HCT116 (cell line): ENCODE results near the gene EXOC4. TPM values are rescaled to one million over a fixed set of nuclear protein-coding genes. Genes with fewer than 3 reads are reported as not detected.

Source experiments
- ATAC-seq: fragments of 200-7000 bp; cut with Tn5 transposase; 2 replicates; pipeline ENCODE4 v1.9.1; 2020; ENCODE audit warnings: mild to moderate bottlenecking, moderate library complexity
- BruUV-seq: library from RNA; stranded (reverse); fragments of 400-500 nt; replicated peaks from 2 replicates; lab custom pipeline; 2021; lab: Mats Ljungman, UMichigan
- CTCF ChIA-PET: fragments of 300-600 bp; sonication (Branson Sonifier 250); formaldehyde crosslinking; loops from one replicate; lab custom pipeline; 2021; ENCODE audit warnings: antibody characterized with exemption; lab: Charles Lee
- POLR2A ChIA-PET: fragments of 300-600, 350-600 bp; sonication (Branson Sonifier 250); formaldehyde crosslinking; loops from one replicate; lab custom pipeline; 2021; ENCODE audit warnings: antibody characterized with exemption; lab: Charles Lee
- RAD21 ChIA-PET, 2 experiments: fragments of 300-600 bp; sonication (Branson Sonifier 250); formaldehyde crosslinking; loops; one replicate each; lab custom pipeline; 2023; ENCODE audit warnings: low total read pairs in 2 of 2; ENCODE audit not compliant: uncharacterized antibody in 2 of 2, unreplicated experiment in 2 of 2, low non-redundant PET in 1 of 2; lab: Charles Lee
- DNase-seq: peaks from one replicate; pipeline ENCODE4 v3.0.0-alpha.2; 2010; ENCODE audit warnings: low read depth, low spot score
- H2AFZ ChIP-seq: fragments of 200-600 bp; shearing (Covaris generic), sonication (generic); 2 replicates; pipeline ENCODE4 v1.6.1; 2017; ENCODE audit warnings: low read depth, mixed run types, mixed read lengths, antibody characterized with exemption, low read length; ENCODE audit not compliant: poor library complexity, severe bottlenecking
- H3K27ac ChIP-seq: 2 replicates; pipeline ENCODE4 v1.5.1; 2012; ENCODE audit warnings: low read depth, low read length
- H3K27me3 ChIP-seq: fragments of 200-600 bp; sonication (generic); 2 replicates; pipeline ENCODE4 v1.6.1; 2016; ENCODE audit warnings: mixed run types, low read length, mixed read lengths; ENCODE audit not compliant: insufficient read depth
- H3K36me3 ChIP-seq, 2 experiments: fragments of 200-500 bp in 1 of 2; fragments of 200-600 bp in 1 of 2; sonication (Bioruptor generic) in 1 of 2; sonication (generic) in 1 of 2; 2 replicates each; pipeline versions ENCODE4 v1.5.1 to v1.6.1; 2014 to 2016; ENCODE audit warnings: low read length in 2 of 2, inconsistent platforms in 1 of 2, mixed read lengths in 1 of 2, mixed run types in 1 of 2; ENCODE audit not compliant: insufficient read depth in 2 of 2, control insufficient read depth in 1 of 2
- H3K4me1 ChIP-seq, 2 experiments: fragments of 200-600 bp in 1 of 2; sonication (generic) in 1 of 2; 2 replicates each; pipeline versions ENCODE4 v1.5.1 to v1.6.1; 2012 to 2017; ENCODE audit warnings: low read length in 2 of 2, inconsistent platforms in 1 of 2, mild to moderate bottlenecking in 1 of 2, mixed read lengths in 1 of 2, mixed run types in 1 of 2, moderate library complexity in 1 of 2; ENCODE audit not compliant: insufficient read depth in 2 of 2, control insufficient read depth in 1 of 2
- H3K4me2 ChIP-seq: fragments of 200-600 bp; sonication (generic); 2 replicates; pipeline ENCODE4 v1.6.1; 2017; ENCODE audit warnings: mixed run types, low read length, mixed read lengths
- H3K4me3 ChIP-seq, 2 experiments: fragments of 200-600 bp in 1 of 2; sonication (generic) in 1 of 2; replicated peaks in 1 of 2; 2 replicates each; pipeline ENCODE4 v1.5.1; 2011 to 2016; ENCODE audit warnings: low read length in 2 of 2, control low read depth in 1 of 2, low read depth in 1 of 2, mild to moderate bottlenecking in 1 of 2, mixed read lengths in 1 of 2, mixed run types in 1 of 2
- H3K79me2 ChIP-seq: fragments of 200-600 bp; sonication (generic); 2 replicates; pipeline ENCODE4 v1.6.1; 2017; ENCODE audit warnings: mild to moderate bottlenecking, mixed run types, low read length, moderate library complexity, mixed read lengths; ENCODE audit not compliant: insufficient read depth
- H3K9ac ChIP-seq: fragments of 200-600 bp; sonication (generic); 2 replicates; pipeline ENCODE4 v1.6.1; 2016; ENCODE audit warnings: low read length, mixed read lengths
- H3K9me2 ChIP-seq: fragments of 200-600 bp; sonication (generic), shearing (Covaris generic); 2 replicates; pipeline ENCODE4 v1.6.1; 2017; ENCODE audit warnings: mixed run types, mild to moderate bottlenecking, moderate library complexity; ENCODE audit not compliant: insufficient read depth
- H3K9me3 ChIP-seq, 2 experiments: fragments of 200-500 bp in 1 of 2; fragments of 200-600 bp in 1 of 2; sonication (Bioruptor generic) in 1 of 2; sonication (generic) in 1 of 2; 2 replicates each; pipeline ENCODE4 v1.6.1; 2014 to 2017; ENCODE audit warnings: low read length in 2 of 2, mixed read lengths in 2 of 2, inconsistent platforms in 1 of 2, low read depth in 1 of 2, mild to moderate bottlenecking in 1 of 2, mixed run types in 1 of 2, moderate library complexity in 1 of 2; ENCODE audit not compliant: control insufficient read depth in 1 of 2, insufficient read depth in 1 of 2
- H4K20me1 ChIP-seq: fragments of 200-600 bp; sonication (generic), shearing (Covaris generic); 2 replicates; pipeline ENCODE4 v1.6.1; 2017; ENCODE audit warnings: mixed run types, mild to moderate bottlenecking, moderate library complexity; ENCODE audit not compliant: insufficient read depth
- CBX3 ChIP-seq: IDR thresholded peaks from 2 replicates; pipeline ENCODE4 v1.6.1; 2012; ENCODE audit warnings: low read depth
- CEBPB ChIP-seq: IDR thresholded peaks from 2 replicates; pipeline ENCODE4 v1.6.1; 2012; ENCODE audit warnings: low read depth
- EGR1 ChIP-seq: IDR thresholded peaks from 2 replicates; pipeline ENCODE4 v1.6.1; 2012; ENCODE audit warnings: low read depth
- MAX ChIP-seq: IDR thresholded peaks from 2 replicates; pipeline ENCODE4 v1.6.1; 2012
- POLR2A ChIP-seq: IDR thresholded peaks from 2 replicates; pipeline ENCODE4 v1.7.0; 2011; ENCODE audit warnings: borderline replicate concordance; ENCODE audit not compliant: insufficient read depth, insufficient read length; ENCODE audit errors: extremely low read depth
- POLR2AphosphoS5 ChIP-seq: IDR thresholded peaks from 2 replicates; pipeline ENCODE4 v1.6.1; 2011; ENCODE audit warnings: mild to moderate bottlenecking, low read depth, low read length, moderate library complexity
- RAD21 ChIP-seq: IDR thresholded peaks from 2 replicates; pipeline ENCODE4 v1.6.1; 2012; ENCODE audit warnings: low read depth, mild to moderate bottlenecking
- SIN3A ChIP-seq: IDR thresholded peaks from 2 replicates; pipeline ENCODE4 v1.6.1; 2012; ENCODE audit warnings: low read depth
- SP1 ChIP-seq: IDR thresholded peaks from 2 replicates; pipeline ENCODE4 v1.6.1; 2012; ENCODE audit warnings: low read depth
- YY1 ChIP-seq: IDR thresholded peaks from 2 replicates; pipeline ENCODE4 v1.6.1; 2011; ENCODE audit warnings: low read length, low read depth, moderate library complexity, mild to moderate bottlenecking; ENCODE audit not compliant: insufficient replicate concordance; ENCODE audit errors: extremely low read depth
- ZBTB33 ChIP-seq: IDR thresholded peaks from 2 replicates; pipeline ENCODE4 v1.6.1; 2011; ENCODE audit warnings: mild to moderate bottlenecking, low read length, moderate library complexity; ENCODE audit not compliant: insufficient replicate concordance; ENCODE audit errors: extremely low read depth
- ZFX ChIP-seq: fragments of 450-650 bp; IDR thresholded peaks from 2 replicates; pipeline ENCODE4 v1.6.1; 2017
- ZNF274 ChIP-seq: fragments of 200-500 bp; sonication (Bioruptor generic); IDR thresholded peaks from 2 replicates; pipeline ENCODE4 v1.6.1; 2014; ENCODE audit warnings: mild to moderate bottlenecking, low read depth, low read length, inconsistent platforms
- intact Hi-C: fragments of 100-400 bp; cut with micrococcal nuclease; formaldehyde crosslinking; loops from 2 replicates; pipeline ENCODE4 v1.10.0; 2022
- total RNA-seq: library from RNA; stranded (reverse); gene quantifications from one replicate; pipeline ENCODE4 v1.2.1, GENCODE V29; 2021; ENCODE audit not compliant: unreplicated experiment
- TF ChIP-seq, protein P1 (sequence below): IDR thresholded peaks from 2 replicates; pipeline ENCODE4 v1.6.1; 2012; ENCODE audit warnings: low read depth
- TF ChIP-seq, protein P2 (sequence below): IDR thresholded peaks from 2 replicates; pipeline ENCODE4 v1.6.1; 2012

Gene EXOC4
- total RNA-seq, 1 experiment from 2014 or later, result 40.3 TPM

DNA sequence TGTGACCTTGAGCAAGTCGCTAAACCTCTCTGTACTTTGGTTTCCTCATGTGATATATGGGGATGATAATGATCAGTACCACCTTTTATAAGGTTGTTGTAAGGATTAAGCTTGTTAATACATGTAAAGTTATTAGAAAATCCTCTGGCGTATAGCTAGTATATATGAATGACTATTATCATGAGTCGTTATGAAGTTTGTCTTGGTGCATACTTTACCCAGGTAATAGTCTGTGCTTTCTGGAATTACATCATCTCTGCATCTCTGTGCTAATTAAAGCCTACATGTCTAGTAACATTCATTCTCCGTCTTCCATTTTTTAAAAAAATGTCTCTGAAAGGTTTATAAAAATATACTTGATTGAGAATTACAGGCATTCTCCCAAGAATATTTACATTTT, 524.8 kb downstream of the EXOC4 start:
- H4K20me1 ChIP-seq, result no peaks in the 10 kb centered on the region
- ATAC-seq, result no peak
- CTCF ChIA-PET, result no interaction called here
- H3K4me2 ChIP-seq, result no peak overlapping the region
- RAD21 ChIA-PET, result no interaction called here
- H3K9me2 ChIP-seq, result no peaks in the 10 kb centered on the region
- no peak overlapping the region for H2AFZ ChIP-seq
- POLR2A ChIA-PET, result no interaction called here
- no peak for DNase-seq
- no peak overlapping the region for H3K27ac ChIP-seq
- H3K9ac ChIP-seq, result no peak overlapping the region
- no TSS peak for BruUV-seq
- H3K27me3 ChIP-seq, result no peaks in the 10 kb centered on the region
- no peaks in the 10 kb centered on the region for H3K9me3 ChIP-seq
- no peaks in the 10 kb centered on the region for H3K79me2 ChIP-seq
- TF ChIP-seq ZNF274, result no peak
- TF ChIP-seq YY1, result no peak
- TF ChIP-seq ZBTB33, result no peak
- no peak for TF ChIP-seq POLR2A
- no peak for TF ChIP-seq EGR1
- no peak for TF ChIP-seq CEBPB
- no peaks in the 10 kb centered on the region for H3K36me3 ChIP-seq
- intact Hi-C loops, result no loop called here
- no peaks in the 10 kb centered on the region for H3K4me1 ChIP-seq
- H3K4me3 ChIP-seq, result no peak overlapping the region

DNA sequence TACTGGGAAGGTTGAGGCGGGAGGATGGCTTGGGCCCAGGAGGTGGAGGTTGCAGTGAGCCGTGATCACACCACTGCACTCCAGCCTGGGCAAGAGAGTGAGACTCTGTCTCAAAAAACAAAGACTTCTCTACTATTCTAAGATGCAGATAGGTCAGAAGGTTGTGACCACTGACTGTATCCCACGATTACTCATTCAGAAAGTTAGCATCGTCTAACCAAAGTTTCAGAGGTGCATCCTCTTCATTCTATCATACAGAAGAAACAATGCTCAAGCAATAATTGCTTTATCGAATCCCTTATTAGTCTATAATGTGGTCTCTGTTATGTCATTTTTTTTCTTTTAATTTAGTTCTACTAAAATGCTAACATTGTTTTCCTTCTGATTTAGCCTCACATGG, 525.6 kb downstream of the EXOC4 start:
- ChIA-PET RAD21 (no interaction called here), CTCF (no interaction called here), POLR2A (no interaction called here)
- Histone ChIP-seq H3K4me3 (no peak overlapping the region), H3K27ac (no peak overlapping the region), H3K79me2 (no peaks in the 10 kb centered on the region), H3K9me2 (no peaks in the 10 kb centered on the region), H3K9ac (no peak overlapping the region), H3K36me3 (no peaks in the 10 kb centered on the region), H3K27me3 (no peaks in the 10 kb centered on the region), H3K4me2 (no peak overlapping the region), H3K9me3 (no peaks in the 10 kb centered on the region), H3K4me1 (no peaks in the 10 kb centered on the region), H2AFZ (no peak overlapping the region), H4K20me1 (no peaks in the 10 kb centered on the region)
- DNase-seq, result no peak
- no TSS peak for BruUV-seq
- intact Hi-C loops, result no loop called here
- ATAC-seq, result no peak
- TF ChIP-seq RAD21, result no peak
- no peak for TF ChIP-seq MAX
- no peak for TF ChIP-seq POLR2A
- TF ChIP-seq CBX3, result no peak
- TF ChIP-seq POLR2AphosphoS5, result no peak
- no peak for TF ChIP-seq ZFX
- TF ChIP-seq ZNF274, result no peak
- TF ChIP-seq, protein P1, sequence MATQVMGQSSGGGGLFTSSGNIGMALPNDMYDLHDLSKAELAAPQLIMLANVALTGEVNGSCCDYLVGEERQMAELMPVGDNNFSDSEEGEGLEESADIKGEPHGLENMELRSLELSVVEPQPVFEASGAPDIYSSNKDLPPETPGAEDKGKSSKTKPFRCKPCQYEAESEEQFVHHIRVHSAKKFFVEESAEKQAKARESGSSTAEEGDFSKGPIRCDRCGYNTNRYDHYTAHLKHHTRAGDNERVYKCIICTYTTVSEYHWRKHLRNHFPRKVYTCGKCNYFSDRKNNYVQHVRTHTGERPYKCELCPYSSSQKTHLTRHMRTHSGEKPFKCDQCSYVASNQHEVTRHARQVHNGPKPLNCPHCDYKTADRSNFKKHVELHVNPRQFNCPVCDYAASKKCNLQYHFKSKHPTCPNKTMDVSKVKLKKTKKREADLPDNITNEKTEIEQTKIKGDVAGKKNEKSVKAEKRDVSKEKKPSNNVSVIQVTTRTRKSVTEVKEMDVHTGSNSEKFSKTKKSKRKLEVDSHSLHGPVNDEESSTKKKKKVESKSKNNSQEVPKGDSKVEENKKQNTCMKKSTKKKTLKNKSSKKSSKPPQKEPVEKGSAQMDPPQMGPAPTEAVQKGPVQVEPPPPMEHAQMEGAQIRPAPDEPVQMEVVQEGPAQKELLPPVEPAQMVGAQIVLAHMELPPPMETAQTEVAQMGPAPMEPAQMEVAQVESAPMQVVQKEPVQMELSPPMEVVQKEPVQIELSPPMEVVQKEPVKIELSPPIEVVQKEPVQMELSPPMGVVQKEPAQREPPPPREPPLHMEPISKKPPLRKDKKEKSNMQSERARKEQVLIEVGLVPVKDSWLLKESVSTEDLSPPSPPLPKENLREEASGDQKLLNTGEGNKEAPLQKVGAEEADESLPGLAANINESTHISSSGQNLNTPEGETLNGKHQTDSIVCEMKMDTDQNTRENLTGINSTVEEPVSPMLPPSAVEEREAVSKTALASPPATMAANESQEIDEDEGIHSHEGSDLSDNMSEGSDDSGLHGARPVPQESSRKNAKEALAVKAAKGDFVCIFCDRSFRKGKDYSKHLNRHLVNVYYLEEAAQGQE, result no peak
- no peak for TF ChIP-seq YY1
- TF ChIP-seq, protein P2, sequence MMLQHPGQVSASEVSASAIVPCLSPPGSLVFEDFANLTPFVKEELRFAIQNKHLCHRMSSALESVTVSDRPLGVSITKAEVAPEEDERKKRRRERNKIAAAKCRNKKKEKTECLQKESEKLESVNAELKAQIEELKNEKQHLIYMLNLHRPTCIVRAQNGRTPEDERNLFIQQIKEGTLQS, result no peak
- TF ChIP-seq SIN3A, result no peak
- TF ChIP-seq SP1, result no peak
